Retinal pigment epithelial cell (primary cell): ENCODE data around the gene TTC7B.

Experiments
- DNase-seq: peaks from one replicate; pipeline ENCODE4 v3.0.0-alpha.2; 2010; ENCODE audit warnings: low read depth
- H3K4me3 ChIP-seq: 2 replicates; pipeline ENCODE4 v1.5.1; 2011; ENCODE audit warnings: mild to moderate bottlenecking, low read length, control low read depth, moderate library complexity
- CTCF ChIP-seq: conservative IDR thresholded peaks from 2 replicates; pipeline ENCODE4 v1.5.1; 2011; ENCODE audit warnings: low read depth, low read length, control low read depth, inconsistent platforms

TTC7B gene

GRCh38 chr14:90547968-90548367 lies 268.3 kb downstream of the TTC7B start:
- DNase-seq: no peak
- no peak for TF ChIP-seq CTCF
- H3K4me3 ChIP-seq: no peak overlapping the region

GRCh38 chr14:90547250-90547649 lies 269.0 kb downstream of the TTC7B start:
- no peak for TF ChIP-seq CTCF
- no peak overlapping the region for H3K4me3 ChIP-seq
- no peak for DNase-seq

GRCh38 chr14:90546767-90547166 lies 269.5 kb downstream of the TTC7B start:
- no peak overlapping the region for H3K4me3 ChIP-seq
- no peak for TF ChIP-seq CTCF
- DNase-seq: no peak

- TF ChIP-seq CTCF: peak; percentile 3
- DNase-seq: peak; percentile 93
- H3K4me3 ChIP-seq: no peak overlapping the region
Measured at GRCh38 chr14:90545966-90546751, 270.1 kb downstream of the TTC7B start.

GRCh38 chr14:90545382-90545781 lies 270.8 kb downstream of the TTC7B start:
- no peak for DNase-seq
- TF ChIP-seq CTCF: no peak
- no peak overlapping the region for H3K4me3 ChIP-seq

GRCh38 chr14:90544971-90545370 lies 271.3 kb downstream of the TTC7B start:
- TF ChIP-seq CTCF: no peak
- H3K4me3 ChIP-seq: no peak overlapping the region
- DNase-seq: no peak

- TF ChIP-seq CTCF: no peak
- DNase-seq: no peak
Measured at GRCh38 chr14:90544566-90544965, 271.7 kb downstream of the TTC7B start.

More at GRCh38 chr14:90544566-90544965, 271.7 kb downstream of the TTC7B start:
- no peak overlapping the region for H3K4me3 ChIP-seq
